KOPT-K1 (cell line): ENCODE results near the gene DOK6.
"Not testable (repeated sequence)": the region's sequence is repeated elsewhere in the genome, so short reads cannot be mapped to it uniquely, and the experiment has no call there.

Experiments
- H3K27ac ChIP-seq: fragments of 200-600 bp; sonication (generic); 2 replicates; pipeline ENCODE4 v1.5.1; 2016; ENCODE audit warnings: antibody characterized with exemption, mild to moderate bottlenecking, low read depth, low read length; ENCODE audit not compliant: poor library complexity, severe bottlenecking
- H3K36me3 ChIP-seq: fragments of 200-600 bp; sonication (generic); 2 replicates; pipeline ENCODE4 v1.5.1; 2017; ENCODE audit warnings: antibody characterized with exemption, mild to moderate bottlenecking, low read length, moderate library complexity; ENCODE audit not compliant: insufficient read depth
- H3K9me3 ChIP-seq: fragments of 200-600 bp; sonication (generic); 2 replicates; pipeline ENCODE4 v1.5.1; 2017; ENCODE audit warnings: antibody characterized with exemption, low read length, mild to moderate bottlenecking; ENCODE audit not compliant: insufficient read depth, poor library complexity, severe bottlenecking

DOK6 gene

GRCh38 chr18:69858897-69859296 lies 458.2 kb downstream of the DOK6 start:
- Histone ChIP-seq H3K9me3 (no peaks in the 10 kb centered on the region), H3K27ac (no peak overlapping the region)

GRCh38 chr18:69864802-69865201 lies 464.1 kb downstream of the DOK6 start:
- H3K36me3 ChIP-seq: not testable (repeated sequence)

More at GRCh38 chr18:69858897-69859296, 458.2 kb downstream of the DOK6 start:
- no peaks in the 10 kb centered on the region for H3K36me3 ChIP-seq

GRCh38 chr18:69865776-69866175 lies 465.1 kb downstream of the DOK6 start:
- no peak overlapping the region for H3K27ac ChIP-seq
- H3K9me3 ChIP-seq: no peaks in the 10 kb centered on the region
- no peaks in the 10 kb centered on the region for H3K36me3 ChIP-seq

More at GRCh38 chr18:69864802-69865201, 464.1 kb downstream of the DOK6 start:
- H3K27ac ChIP-seq, H3K9me3 ChIP-seq: not testable (repeated sequence)

- H3K36me3 ChIP-seq: no peaks in the 10 kb centered on the region
- H3K27ac ChIP-seq: no peak overlapping the region
- H3K9me3 ChIP-seq: no peaks in the 10 kb centered on the region
Measured at GRCh38 chr18:69866212-69866611, 465.5 kb downstream of the DOK6 start.

GRCh38 chr18:69870736-69871135 lies 470.0 kb downstream of the DOK6 start:
- Histone ChIP-seq H3K27ac (no peak overlapping the region), H3K36me3 (no peaks in the 10 kb centered on the region)

GRCh38 chr18:69871363-69871762 lies 470.7 kb downstream of the DOK6 start:
- no peak overlapping the region for H3K27ac ChIP-seq
- no peaks in the 10 kb centered on the region for H3K9me3 ChIP-seq
- no peaks in the 10 kb centered on the region for H3K36me3 ChIP-seq

More at GRCh38 chr18:69870736-69871135, 470.0 kb downstream of the DOK6 start:
- H3K9me3 ChIP-seq: no peaks in the 10 kb centered on the region

- H3K27ac ChIP-seq: no peak overlapping the region
- H3K36me3 ChIP-seq: no peaks in the 10 kb centered on the region
- no peaks in the 10 kb centered on the region for H3K9me3 ChIP-seq
Measured at GRCh38 chr18:69872661-69873060, 472.0 kb downstream of the DOK6 start.

- Histone ChIP-seq H3K27ac (no peak overlapping the region), H3K36me3 (no peaks in the 10 kb centered on the region), H3K9me3 (no peaks in the 10 kb centered on the region)
Measured at GRCh38 chr18:69874058-69874457, 473.4 kb downstream of the DOK6 start.

- no peaks in the 10 kb centered on the region for H3K9me3 ChIP-seq
- H3K27ac ChIP-seq: no peak overlapping the region
- no peaks in the 10 kb centered on the region for H3K36me3 ChIP-seq
Measured at GRCh38 chr18:69876490-69876889, 475.8 kb downstream of the DOK6 start.

- Histone ChIP-seq H3K36me3 (no peaks in the 10 kb centered on the region), H3K9me3 (no peaks in the 10 kb centered on the region), H3K27ac (no peak overlapping the region)
Measured at GRCh38 chr18:69878213-69878933, 477.7 kb downstream of the DOK6 start.

GRCh38 chr18:69879051-69879450 lies 478.4 kb downstream of the DOK6 start:
- not testable (repeated sequence) for H3K36me3 ChIP-seq, H3K9me3 ChIP-seq, H3K27ac ChIP-seq

GRCh38 chr18:69880083-69880482 lies 479.4 kb downstream of the DOK6 start:
- Histone ChIP-seq H3K27ac (no peak overlapping the region), H3K36me3 (no peaks in the 10 kb centered on the region), H3K9me3 (no peaks in the 10 kb centered on the region)

GRCh38 chr18:69882965-69883668 lies 482.4 kb downstream of the DOK6 start:
- H3K9me3 ChIP-seq: no peaks in the 10 kb centered on the region
- no peaks in the 10 kb centered on the region for H3K36me3 ChIP-seq
- no peak overlapping the region for H3K27ac ChIP-seq

- H3K36me3 ChIP-seq: no peaks in the 10 kb centered on the region
- H3K9me3 ChIP-seq: no peaks in the 10 kb centered on the region
- H3K27ac ChIP-seq: no peak overlapping the region
Measured at GRCh38 chr18:69883781-69884180, 483.1 kb downstream of the DOK6 start.

- no peak overlapping the region for H3K27ac ChIP-seq
- H3K9me3 ChIP-seq: peaks cover 2% of the 10 kb centered on the region
- no peaks in the 10 kb centered on the region for H3K36me3 ChIP-seq
Measured at GRCh38 chr18:69885355-69885754, 484.7 kb downstream of the DOK6 start.
